ENCODE results near the gene TMEM176A.
A peak's percentile ranks its signal among the peaks of the same experiment; 100 is the strongest.

Gene TMEM176A

DNA sequence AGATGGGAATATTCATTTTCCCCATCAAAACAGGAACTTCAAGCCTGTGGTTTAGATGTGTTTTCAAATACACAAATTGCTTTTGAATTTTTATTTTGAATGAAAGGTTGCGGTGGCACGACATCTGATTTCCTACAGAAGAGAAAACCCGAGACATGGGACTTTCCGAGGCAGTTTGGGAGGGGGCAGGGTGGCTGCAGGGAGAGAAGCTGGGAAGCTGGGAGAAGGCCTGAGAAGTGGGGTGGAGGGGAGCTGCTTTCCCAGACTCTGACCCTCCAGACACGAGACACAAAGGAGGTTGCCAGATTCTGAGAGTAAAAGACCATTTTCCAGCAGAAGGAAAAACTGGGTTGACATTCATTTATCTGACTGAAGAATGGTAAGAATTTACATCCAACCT lies 19.6 kb downstream of the TMEM176A start:
- DNase-seq, result no peak

DNA sequence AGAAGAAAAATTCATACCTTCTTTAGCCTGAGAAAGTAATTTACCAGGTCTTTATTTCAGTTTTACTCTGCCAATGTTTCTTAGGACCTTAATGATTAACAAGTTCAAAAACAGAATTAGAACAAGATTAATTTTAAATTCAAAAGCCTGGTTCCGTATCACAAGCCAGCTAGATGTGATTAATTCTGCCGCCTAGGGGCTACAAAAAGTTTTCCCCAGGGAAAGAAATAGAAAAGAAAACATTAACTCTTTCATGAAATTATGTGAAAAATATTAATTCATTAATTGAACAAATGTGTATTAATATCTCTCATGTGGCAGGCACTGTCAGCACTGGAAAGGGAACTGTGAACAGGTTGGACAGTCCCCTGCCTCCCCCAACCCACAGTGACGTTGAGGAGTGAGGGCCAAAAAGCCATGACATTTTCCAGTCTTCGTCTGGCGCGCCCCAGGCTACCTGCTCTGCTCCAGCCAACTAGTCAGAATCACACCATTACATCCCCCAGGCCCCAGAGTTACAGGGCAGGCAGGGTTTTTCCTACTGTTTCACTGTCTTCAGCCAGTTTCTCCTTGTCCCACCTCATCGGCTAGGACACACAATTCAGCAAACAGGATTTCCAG lies 20.1 kb downstream of the TMEM176A start:
- DNase-seq, result no peak

DNA sequence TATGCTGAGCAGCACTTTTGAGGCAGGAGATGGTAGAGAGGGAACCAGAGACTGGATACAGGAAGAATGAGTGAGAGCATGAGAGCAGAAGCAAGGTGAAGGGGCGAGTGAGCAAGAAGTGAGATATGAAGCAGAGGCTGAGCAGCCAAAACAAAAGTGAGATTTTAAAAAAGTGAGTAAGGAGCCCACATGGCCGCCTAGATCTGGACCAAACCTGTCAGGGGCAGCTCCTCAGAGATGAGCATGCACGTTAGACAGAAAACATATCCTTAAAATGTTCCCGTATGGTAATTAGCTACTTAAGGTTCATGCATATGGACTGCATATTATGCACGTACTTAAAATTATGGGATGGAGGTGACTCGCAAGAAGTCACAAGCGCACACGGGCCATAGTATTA lies 22.5 kb downstream of the TMEM176A start:
- DNase-seq, result no peak

- DNase-seq, result no peak
Observed at GRCh38 chr7:150823484-150824126, 23.0 kb downstream of the TMEM176A start.

GRCh38 chr7:150824379-150825177 lies 24.0 kb downstream of the TMEM176A start:
- DNase-seq, result no peak

GRCh38 chr7:150826061-150826849 lies 25.7 kb downstream of the TMEM176A start:
- DNase-seq, result no peak

DNA sequence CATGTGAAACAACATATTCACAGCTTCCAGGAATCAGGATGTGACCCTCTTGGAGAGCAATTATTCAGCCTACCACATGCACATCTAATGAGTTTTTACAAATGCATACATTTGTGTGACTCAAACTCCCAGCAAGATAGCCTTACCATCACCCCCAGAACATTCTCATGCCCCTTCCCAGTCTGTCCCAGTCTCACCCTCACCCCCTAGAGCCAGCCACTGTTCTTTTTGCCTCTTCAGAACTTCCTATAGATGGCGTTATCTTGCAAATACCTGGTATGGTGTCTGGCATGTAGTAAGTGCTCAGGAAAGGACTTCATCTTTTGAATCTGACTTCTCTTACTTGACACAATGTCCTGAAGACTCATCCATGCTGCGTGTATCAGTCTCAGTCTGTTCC lies 27.8 kb downstream of the TMEM176A start:
- no peak for DNase-seq

DNA sequence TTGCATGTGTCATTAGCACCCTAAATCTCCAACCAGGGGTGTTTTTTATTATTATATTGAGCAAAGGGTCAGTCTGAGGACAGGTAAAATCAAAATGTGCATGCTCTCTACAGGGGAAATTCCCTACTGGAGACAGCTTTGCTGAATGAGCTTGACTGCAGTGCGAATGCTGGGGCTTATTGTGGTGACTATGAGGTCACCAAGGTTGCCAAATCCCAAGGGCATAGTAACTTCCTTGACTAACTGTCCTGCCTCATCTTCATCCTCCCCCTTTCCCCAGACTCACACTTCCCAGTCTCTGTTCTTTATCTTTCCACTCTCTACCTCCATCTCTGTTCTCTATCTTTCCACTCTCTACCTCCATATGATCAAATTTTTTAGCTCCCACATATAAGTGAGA lies 28.9 kb downstream of the TMEM176A start:
- DNase-seq, result no peak

DNA sequence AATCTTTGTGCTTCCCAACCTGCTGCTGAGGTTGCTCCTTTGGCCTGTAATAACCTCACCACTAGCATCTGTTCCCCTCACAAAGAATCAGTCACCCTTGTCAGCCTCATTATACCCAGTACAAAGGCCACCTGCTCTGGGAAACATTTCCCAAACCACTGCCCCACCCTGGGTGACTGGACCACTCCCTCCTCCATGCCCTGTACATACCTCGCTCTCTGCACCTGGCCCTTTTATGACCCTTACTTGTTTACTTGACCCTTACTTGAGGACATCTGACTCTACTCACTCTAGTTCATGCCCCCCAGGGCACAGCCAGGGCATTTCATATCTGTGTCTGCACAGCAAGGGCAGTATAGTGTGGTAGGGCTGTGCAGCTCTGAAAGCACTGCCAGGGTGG lies 30.4 kb downstream of the TMEM176A start:
- DNase-seq, result no peak

GRCh38 chr7:150831851-150832250 lies 31.3 kb downstream of the TMEM176A start:
- no peak for DNase-seq

DNA sequence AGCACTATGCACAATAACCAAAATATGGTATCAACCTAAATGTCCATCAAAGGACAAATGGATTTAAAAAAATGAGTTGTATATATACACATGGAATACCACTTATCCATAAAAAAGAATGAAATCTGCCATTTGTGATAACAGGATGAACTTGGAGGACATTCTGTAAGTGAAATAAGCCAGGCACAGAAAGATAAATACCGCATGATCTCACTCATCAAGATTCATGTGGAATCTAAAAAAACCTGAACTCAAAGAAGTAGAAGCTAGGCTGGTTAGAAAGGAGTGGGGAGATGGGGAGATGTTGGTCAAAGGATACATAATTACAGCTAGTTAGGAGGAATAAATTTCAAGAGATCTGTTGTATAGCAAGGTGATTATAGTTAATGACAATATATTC lies 34.5 kb downstream of the TMEM176A start:
- no peak for DNase-seq

DNA sequence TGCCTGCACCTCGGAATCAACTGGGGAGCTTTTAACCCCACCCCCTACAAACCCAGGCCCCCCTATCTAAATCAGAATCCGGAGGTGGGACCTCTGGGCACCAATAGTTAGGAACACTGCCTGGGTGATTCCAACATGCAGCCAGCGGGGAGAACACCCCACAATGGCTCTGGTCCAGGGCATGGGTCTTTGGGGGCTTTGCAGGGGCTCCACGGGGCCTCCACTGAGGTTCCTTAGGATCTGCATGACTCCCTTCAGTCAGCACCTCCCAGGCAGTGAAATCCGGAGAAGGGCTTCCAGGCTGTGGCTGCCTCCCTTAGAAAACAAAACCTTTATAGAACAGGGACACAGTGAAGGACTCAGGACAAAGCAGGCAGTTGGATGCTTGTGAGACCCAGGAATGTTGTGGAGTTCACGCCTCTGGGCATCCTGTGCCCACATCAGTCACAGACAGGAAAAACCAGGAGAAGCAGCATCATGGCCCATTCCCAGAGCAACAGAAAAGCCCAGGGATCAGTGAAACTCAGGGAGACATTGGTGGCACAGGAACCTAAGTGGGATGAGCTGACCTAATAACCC lies 35.2 kb downstream of the TMEM176A start:
- no peak for DNase-seq

- no peak for DNase-seq
Observed at GRCh38 chr7:150838965-150839650, 38.5 kb downstream of the TMEM176A start.

GRCh38 chr7:150842018-150842417 lies 41.4 kb downstream of the TMEM176A start:
- DNase-seq, result no peak

- no peak for DNase-seq
Observed at GRCh38 chr7:150842716-150843115, 42.1 kb downstream of the TMEM176A start.

GRCh38 chr7:150845421-150845861 lies 44.9 kb downstream of the TMEM176A start:
- DNase-seq, result peak; percentile 76

GRCh38 chr7:150846291-150847115 lies 45.9 kb downstream of the TMEM176A start:
- DNase-seq, result no peak

DNA sequence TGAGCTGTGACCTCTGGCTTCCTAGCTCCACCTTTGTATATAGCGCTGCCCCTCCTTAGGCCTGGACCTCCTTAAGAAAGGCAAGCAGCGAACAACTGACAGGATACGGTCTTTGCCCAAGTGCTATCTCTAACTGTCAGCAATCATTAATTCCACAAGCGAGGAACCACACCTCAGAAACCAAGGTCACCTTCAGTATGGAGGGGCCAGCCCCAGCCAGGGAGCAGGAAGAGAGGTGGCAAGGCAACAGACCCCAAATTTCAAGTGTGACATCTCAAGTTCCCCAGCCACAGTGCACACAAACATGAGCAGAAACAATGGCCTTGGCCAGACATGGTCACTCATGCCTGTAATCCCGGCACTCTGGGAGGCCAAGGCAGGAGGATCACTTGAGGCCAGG lies 47.0 kb downstream of the TMEM176A start:
- no peak for DNase-seq

- no peak for DNase-seq
Observed at GRCh38 chr7:150848111-150848510, 47.5 kb downstream of the TMEM176A start.

DNA sequence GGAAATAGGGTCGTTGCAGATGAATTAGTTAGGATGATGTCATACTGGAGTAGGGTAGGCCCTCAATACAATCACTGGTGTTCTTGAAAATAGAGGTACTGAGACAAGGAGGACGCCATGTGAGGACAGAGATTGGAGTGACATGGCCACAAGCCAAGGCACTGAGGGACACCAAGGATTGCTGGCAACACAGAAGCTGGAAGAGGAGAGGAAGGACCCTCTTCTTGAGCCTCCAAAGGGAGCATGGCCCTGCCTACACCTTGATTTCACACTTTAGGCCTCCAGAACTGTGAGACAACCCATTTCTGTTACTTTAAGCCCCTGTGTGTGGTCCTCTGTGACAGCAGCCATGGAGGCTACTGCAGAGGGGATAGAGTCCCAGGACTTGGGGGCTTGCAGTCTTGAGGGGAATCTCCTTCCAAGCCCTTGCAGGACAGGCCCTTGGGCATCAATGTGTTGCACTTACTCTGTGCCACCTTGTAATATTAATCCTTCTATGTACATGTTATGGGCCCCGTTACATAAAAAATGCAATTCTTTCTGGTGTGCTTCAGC lies 48.1 kb downstream of the TMEM176A start:
- DNase-seq, result no peak

DNA sequence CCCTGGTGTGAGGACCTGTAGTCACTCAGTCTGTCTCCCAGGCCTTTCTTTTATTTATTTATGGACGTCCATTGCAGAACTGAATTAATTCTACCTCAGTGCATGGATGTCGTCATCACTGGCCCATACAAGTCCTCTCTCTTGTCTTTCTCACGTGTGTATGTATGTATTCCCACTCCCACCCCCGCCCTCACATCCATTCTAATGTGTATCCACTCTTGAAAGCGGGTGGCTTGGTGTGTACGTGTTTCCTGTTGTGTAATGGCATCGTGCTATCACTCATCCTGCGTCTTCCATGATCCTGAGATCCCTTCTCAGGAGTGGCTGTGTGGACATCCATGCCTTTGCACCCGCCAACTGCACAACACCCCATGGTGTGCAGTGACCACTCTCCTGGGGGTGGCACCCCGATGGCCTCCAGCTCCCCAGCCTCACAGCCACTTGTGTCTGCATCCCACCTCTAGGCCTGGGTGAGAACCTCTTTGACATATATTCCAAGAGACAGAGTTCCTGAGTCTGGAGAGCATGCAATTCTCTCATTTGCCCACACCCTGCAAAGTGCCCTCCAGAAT lies 48.7 kb downstream of the TMEM176A start:
- DNase-seq, result no peak
